HL-60 (cell line): ENCODE measurements around the gene PTGS1.

ENCODE experiments used
- CTCF ChIP-seq: IDR thresholded peaks from one replicate; pipeline ENCODE4 v1.5.1; 2011; ENCODE audit warnings: low read length, control low read depth, inconsistent platforms; ENCODE audit not compliant: insufficient read depth
- REST ChIP-seq: IDR thresholded peaks from 2 replicates; pipeline ENCODE4 v1.6.1; 2012; ENCODE audit warnings: low read depth; ENCODE audit not compliant: insufficient replicate concordance
- SPI1 ChIP-seq: IDR thresholded peaks from 2 replicates; pipeline ENCODE4 v1.6.1; 2012; ENCODE audit warnings: low read depth, mild to moderate bottlenecking, borderline replicate concordance

- TF ChIP-seq CTCF, result no peak
- TF ChIP-seq REST, result no peak
- TF ChIP-seq SPI1, result no peak
Measured at GRCh38 chr9:122383992-122384461, 13.2 kb downstream of the PTGS1 start.
